ENCODE data around the gene C4orf50.
A peak's percentile ranks its signal among the peaks of the same experiment; 100 is the strongest.

GRCh38 chr4:5998333-5998936, 19.8 kb downstream of the C4orf50 start:
- TF ChIP-seq POLR2A (IDR thresholded peaks at IDR 0.05): no peak
- peak; percentile 63 to 87 (median 79) for TF ChIP-seq CTCF (IDR thresholded peaks at IDR 0.05)
- no peak for TF ChIP-seq POLR2AphosphoS5 (IDR thresholded peaks at IDR 0.05)
- TF ChIP-seq EP300 (IDR thresholded peaks at IDR 0.05; ENCODE audit: low read depth): no peak
